HCT116 (cell line): ENCODE data around the gene RNGTT.

Experiments used
- CTCF ChIP-seq, 3 experiments: fragments of 200-600 bp in 1 of 3; sonication (generic) in 1 of 3; IDR thresholded peaks in 2 of 3; conservative IDR thresholded peaks in 1 of 3; 2 replicates each; pipeline ENCODE4 v1.5.1; 2012 to 2017; ENCODE audit warnings: low read depth in 2 of 3, low read length in 2 of 3, antibody characterized with exemption in 1 of 3, borderline replicate concordance in 1 of 3, control low read depth in 1 of 3, mild to moderate bottlenecking in 1 of 3, mixed read lengths in 1 of 3, mixed run types in 1 of 3, moderate library complexity in 1 of 3; ENCODE audit not compliant: insufficient read depth in 1 of 3
- EZH2 ChIP-seq: fragments of 200-600 bp; sonication (generic); IDR thresholded peaks from 2 replicates; pipeline ENCODE4 v1.6.1; 2017; ENCODE audit warnings: antibody characterized with exemption, mixed run types
- POLR2A ChIP-seq: IDR thresholded peaks from 2 replicates; pipeline ENCODE4 v1.7.0; 2011; ENCODE audit warnings: borderline replicate concordance; ENCODE audit not compliant: insufficient read depth, insufficient read length; ENCODE audit errors: extremely low read depth
- POLR2AphosphoS5 ChIP-seq: IDR thresholded peaks from 2 replicates; pipeline ENCODE4 v1.6.1; 2011; ENCODE audit warnings: mild to moderate bottlenecking, low read depth, low read length, moderate library complexity
- SP1 ChIP-seq: IDR thresholded peaks from 2 replicates; pipeline ENCODE4 v1.6.1; 2012; ENCODE audit warnings: low read depth
- SRF ChIP-seq: IDR thresholded peaks from 2 replicates; pipeline ENCODE4 v1.6.1; 2012; ENCODE audit warnings: low read depth
- TCF7L2 ChIP-seq: IDR thresholded peaks from 2 replicates; pipeline ENCODE4 v1.7.0; 2011; ENCODE audit warnings: borderline replicate concordance, inconsistent platforms; ENCODE audit not compliant: insufficient read depth, insufficient read length; ENCODE audit errors: extremely low read depth
- YY1 ChIP-seq: IDR thresholded peaks from 2 replicates; pipeline ENCODE4 v1.6.1; 2011; ENCODE audit warnings: low read length, low read depth, moderate library complexity, mild to moderate bottlenecking; ENCODE audit not compliant: insufficient replicate concordance; ENCODE audit errors: extremely low read depth

GRCh38 chr6:88569959-88570358 is 393.5 kb downstream of the RNGTT start:
- TF ChIP-seq SP1, result no peak
- TF ChIP-seq POLR2AphosphoS5, result no peak
- no peak for TF ChIP-seq POLR2A
- no peak for TF ChIP-seq YY1
- TF ChIP-seq CTCF (IDR thresholded peaks at IDR 0.05 in 2 of 3, conservative IDR thresholded peaks at IDR 0.05 in 1 of 3; ENCODE audit: borderline replicate concordance in 1 of 3, insufficient read depth in 1 of 3, low read depth in 2 of 3, low read length in 2 of 3), result no peak
- TF ChIP-seq EZH2, result no peak
- no peak for TF ChIP-seq TCF7L2
- TF ChIP-seq SRF, result no peak
